Middle frontal gyrus (tissue), 1 donor: ENCODE results near the gene ULK4.
"Not testable (repeated sequence)": the region's sequence is repeated elsewhere in the genome, so short reads cannot be mapped to it uniquely, and the experiment has no call there.

Experiments
- DNase-seq: peaks from one replicate; pipeline ENCODE4 v3.0.0-alpha.2; 2015; ENCODE audit warnings: low spot score; ENCODE audit errors: extremely low spot score

Gene ULK4

GRCh38 chr3:41448396-41448795 is 513.5 kb downstream of the ULK4 start:
- no peak for DNase-seq

- no peak for DNase-seq
These were observed 514.2 kb downstream of the ULK4 start for GRCh38 chr3:41447701-41448100.

- not testable (repeated sequence) for DNase-seq
These were observed 515.6 kb downstream of the ULK4 start for GRCh38 chr3:41446316-41446715.

- no peak for DNase-seq
These were observed 520.3 kb downstream of the ULK4 start for GRCh38 chr3:41441568-41441967.

GRCh38 chr3:41441139-41441538 is 520.8 kb downstream of the ULK4 start:
- no peak for DNase-seq

- no peak for DNase-seq
These were observed 524.9 kb downstream of the ULK4 start for GRCh38 chr3:41436983-41437382.

- no peak for DNase-seq
These were observed 527.1 kb downstream of the ULK4 start for GRCh38 chr3:41434781-41435180.

GRCh38 chr3:41431386-41431785 is 530.5 kb downstream of the ULK4 start:
- no peak for DNase-seq

GRCh38 chr3:41430886-41431285 is 531.0 kb downstream of the ULK4 start:
- DNase-seq, result no peak

GRCh38 chr3:41430391-41430790 is 531.5 kb downstream of the ULK4 start:
- DNase-seq, result no peak

- DNase-seq, result no peak
These were observed 535.4 kb downstream of the ULK4 start for GRCh38 chr3:41426485-41426884.

GRCh38 chr3:41424543-41425300 is 537.2 kb downstream of the ULK4 start:
- no peak for DNase-seq

GRCh38 chr3:41419809-41420208 is 542.1 kb downstream of the ULK4 start:
- no peak for DNase-seq

GRCh38 chr3:41418961-41419691 is 542.8 kb downstream of the ULK4 start:
- DNase-seq, result no peak

- no peak for DNase-seq
These were observed 544.3 kb downstream of the ULK4 start for GRCh38 chr3:41417574-41417973.

- DNase-seq, result no peak
These were observed 550.8 kb downstream of the ULK4 start for GRCh38 chr3:41411065-41411464.

- DNase-seq, result no peak
These were observed 556.4 kb downstream of the ULK4 start for GRCh38 chr3:41405466-41405865.

GRCh38 chr3:41404582-41404981 is 557.3 kb downstream of the ULK4 start:
- no peak for DNase-seq

GRCh38 chr3:41394896-41395295 is 567.0 kb downstream of the ULK4 start:
- DNase-seq, result no peak

GRCh38 chr3:41370765-41371535 is 591.0 kb downstream of the ULK4 start:
- DNase-seq, result not testable (repeated sequence)

GRCh38 chr3:41370307-41370706 is 591.6 kb downstream of the ULK4 start:
- DNase-seq, result no peak

- DNase-seq, result no peak
These were observed 592.1 kb downstream of the ULK4 start for GRCh38 chr3:41369838-41370237.
